ENCODE data around the gene R3HDML. TPM values are rescaled to one million over a fixed set of nuclear protein-coding genes. Genes with fewer than 3 reads are reported as not detected.

R3HDML gene
- total and polyA plus RNA-seq, 2 of the 13 experiments (the other 11 are each of a cell fraction or from before 2014, with no cell fraction given): not detected

- TF ChIP-seq ZNF550 (CRISPR knock-in tag; IDR thresholded peaks at IDR 0.05; ENCODE audit: borderline replicate concordance) (peak; percentile 93; the same call in 1 of the 2 replicates), SMARCE1 (IDR thresholded peaks at IDR 0.05; ENCODE audit: borderline replicate concordance) (no peak), LRRFIP1 (CRISPR knock-in tag; conservative IDR thresholded peaks at IDR 0.05) (no peak), HOXA7 (CRISPR knock-in tag; IDR thresholded peaks at IDR 0.05) (no peak), MEIS1 (CRISPR knock-in tag; IDR thresholded peaks at IDR 0.05; ENCODE audit: borderline replicate concordance) (peak; percentile 91; the same call in 1 of the 2 replicates), RNF2 (conservative IDR thresholded peaks at IDR 0.05; ENCODE audit: low read depth) (0 out of 2 replicates have a peak, but pooled peaks have one; percentile 50), HNRNPH1 (optimal IDR thresholded peaks at IDR 0.05; ENCODE audit: low read depth, low read length) (no peak), ZNF331 (CRISPR knock-in tag; IDR thresholded peaks at IDR 0.05) (peak; percentile 22), MNT (IDR thresholded peaks at IDR 0.05) (peak; percentile 62; the same call in 1 of the 2 replicates), SATB2 (CRISPR knock-in tag; IDR thresholded peaks at IDR 0.05) (no peak; the same call in 1 of the 2 replicates), ZNF337 (CRISPR knock-in tag; IDR thresholded peaks at IDR 0.05; ENCODE audit: borderline replicate concordance, low read depth) (no peak; the same call in 1 of the 2 replicates), PPARG (CRISPR knock-in tag; conservative IDR thresholded peaks at IDR 0.05) (peak; percentile 55; the same call in 1 of the 2 replicates), ZNF605 (CRISPR knock-in tag; IDR thresholded peaks at IDR 0.05) (peak; percentile 94; the same call in 1 of the 2 replicates), ZBTB20 (CRISPR knock-in tag; IDR thresholded peaks at IDR 0.05; ENCODE audit: borderline replicate concordance, low read depth) (no peak), ZNF7 (CRISPR knock-in tag; IDR thresholded peaks at IDR 0.05) (peak; percentile 95), ZNF556 (CRISPR knock-in tag; IDR thresholded peaks at IDR 0.05; ENCODE audit: borderline replicate concordance) (peak; percentile 65), ZNF678 (CRISPR knock-in tag; IDR thresholded peaks at IDR 0.05) (peak; percentile 92; the same call in 1 of the 2 replicates), RARA (CRISPR knock-in tag; IDR thresholded peaks at IDR 0.05) (peak; percentile 66), ZBTB34 (CRISPR knock-in tag; IDR thresholded peaks at IDR 0.05) (peak; percentile 35; the same call in 1 of the 2 replicates), GPN1 (CRISPR knock-in tag; IDR thresholded peaks at IDR 0.05; ENCODE audit: borderline replicate concordance) (no peak)
- TF ChIP-seq, protein P1, sequence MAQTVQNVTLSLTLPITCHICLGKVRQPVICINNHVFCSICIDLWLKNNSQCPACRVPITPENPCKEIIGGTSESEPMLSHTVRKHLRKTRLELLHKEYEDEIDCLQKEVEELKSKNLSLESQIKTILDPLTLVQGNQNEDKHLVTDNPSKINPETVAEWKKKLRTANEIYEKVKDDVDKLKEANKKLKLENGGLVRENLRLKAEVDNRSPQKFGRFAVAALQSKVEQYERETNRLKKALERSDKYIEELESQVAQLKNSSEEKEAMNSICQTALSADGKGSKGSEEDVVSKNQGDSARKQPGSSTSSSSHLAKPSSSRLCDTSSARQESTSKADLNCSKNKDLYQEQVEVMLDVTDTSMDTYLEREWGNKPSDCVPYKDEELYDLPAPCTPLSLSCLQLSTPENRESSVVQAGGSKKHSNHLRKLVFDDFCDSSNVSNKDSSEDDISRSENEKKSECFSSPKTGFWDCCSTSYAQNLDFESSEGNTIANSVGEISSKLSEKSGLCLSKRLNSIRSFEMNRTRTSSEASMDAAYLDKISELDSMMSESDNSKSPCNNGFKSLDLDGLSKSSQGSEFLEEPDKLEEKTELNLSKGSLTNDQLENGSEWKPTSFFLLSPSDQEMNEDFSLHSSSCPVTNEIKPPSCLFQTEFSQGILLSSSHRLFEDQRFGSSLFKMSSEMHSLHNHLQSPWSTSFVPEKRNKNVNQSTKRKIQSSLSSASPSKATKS (CRISPR knock-in tag; IDR thresholded peaks at IDR 0.05): no peak
- TF ChIP-seq, protein P2, sequence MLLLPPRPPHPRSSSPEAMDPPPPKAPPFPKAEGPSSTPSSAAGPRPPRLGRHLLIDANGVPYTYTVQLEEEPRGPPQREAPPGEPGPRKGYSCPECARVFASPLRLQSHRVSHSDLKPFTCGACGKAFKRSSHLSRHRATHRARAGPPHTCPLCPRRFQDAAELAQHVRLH (CRISPR knock-in tag; IDR thresholded peaks at IDR 0.05; ENCODE audit: borderline replicate concordance, low read depth): peak; percentile 52; the same call in 1 of the 2 replicates
Observed at GRCh38 chr20:44302026-44302669, 34.7 kb upstream of the R3HDML start (continued).

All from HepG2 (cell line).